ENCODE measurements around the gene PDCD7. TPM values are rescaled to one million over a fixed set of nuclear protein-coding genes. Genes with fewer than 3 reads are reported as not detected.

Gene PDCD7
- total RNA-seq, 1 donor from 2014 or later = 12.3 TPM

DNA sequence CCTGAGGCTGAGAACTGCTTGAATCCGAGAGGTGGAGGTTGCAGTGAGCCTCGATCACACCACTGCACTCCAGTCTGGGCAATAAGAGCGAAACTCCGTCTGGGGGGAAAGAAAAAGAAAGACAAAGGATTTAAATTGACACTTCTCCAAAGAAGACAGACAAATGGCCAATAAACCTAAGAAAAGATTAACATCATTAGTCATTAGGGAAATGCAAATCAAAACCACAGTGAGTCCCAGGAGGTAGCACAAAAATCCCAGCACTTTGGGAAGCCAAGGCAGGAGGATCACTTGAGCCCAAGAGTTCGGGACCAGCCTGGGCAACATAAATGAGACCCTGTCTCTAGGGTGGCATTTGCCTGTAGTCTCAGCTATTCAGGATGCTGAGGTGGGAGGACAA lies 38.9 kb upstream of the PDCD7 start:
- H3K79me2 ChIP-seq (ENCODE audit: insufficient read depth, low read length) = peaks cover 3% of the 10 kb centered on the region
- no peak overlapping the region for H3K27ac ChIP-seq (ENCODE audit: low read depth, low read length)
- no peaks in the 10 kb centered on the region for H3K27me3 ChIP-seq (ENCODE audit: insufficient read depth, low read length)
- no peaks in the 10 kb centered on the region for H3K27me3 Mint-ChIP-seq (ENCODE audit: low read depth, unreplicated experiment)
- H3K9ac ChIP-seq (ENCODE audit: low read length) = no peak overlapping the region
- FAIRE-seq (no peak), DNase-seq (ENCODE audit: low read depth) (no peak)
- TF ChIP-seq, protein P1, sequence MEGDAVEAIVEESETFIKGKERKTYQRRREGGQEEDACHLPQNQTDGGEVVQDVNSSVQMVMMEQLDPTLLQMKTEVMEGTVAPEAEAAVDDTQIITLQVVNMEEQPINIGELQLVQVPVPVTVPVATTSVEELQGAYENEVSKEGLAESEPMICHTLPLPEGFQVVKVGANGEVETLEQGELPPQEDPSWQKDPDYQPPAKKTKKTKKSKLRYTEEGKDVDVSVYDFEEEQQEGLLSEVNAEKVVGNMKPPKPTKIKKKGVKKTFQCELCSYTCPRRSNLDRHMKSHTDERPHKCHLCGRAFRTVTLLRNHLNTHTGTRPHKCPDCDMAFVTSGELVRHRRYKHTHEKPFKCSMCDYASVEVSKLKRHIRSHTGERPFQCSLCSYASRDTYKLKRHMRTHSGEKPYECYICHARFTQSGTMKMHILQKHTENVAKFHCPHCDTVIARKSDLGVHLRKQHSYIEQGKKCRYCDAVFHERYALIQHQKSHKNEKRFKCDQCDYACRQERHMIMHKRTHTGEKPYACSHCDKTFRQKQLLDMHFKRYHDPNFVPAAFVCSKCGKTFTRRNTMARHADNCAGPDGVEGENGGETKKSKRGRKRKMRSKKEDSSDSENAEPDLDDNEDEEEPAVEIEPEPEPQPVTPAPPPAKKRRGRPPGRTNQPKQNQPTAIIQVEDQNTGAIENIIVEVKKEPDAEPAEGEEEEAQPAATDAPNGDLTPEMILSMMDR (IDR thresholded peaks at IDR 0.05; ENCODE audit: insufficient read depth, low read depth, low read length) = no peak
- TF ChIP-seq EZH2 (IDR thresholded peaks at IDR 0.05; ENCODE audit: insufficient read depth, low read length) = no peak
- H3K9me3 ChIP-seq (ENCODE audit: insufficient read depth, low read depth, low read length) = no peaks in the 10 kb centered on the region
- peaks cover 18% of the 10 kb centered on the region for H3K36me3 Mint-ChIP-seq (ENCODE audit: low read depth, unreplicated experiment)
- H3K9me3 Mint-ChIP-seq (ENCODE audit: unreplicated experiment) = no peaks in the 10 kb centered on the region
- H3K4me1 Mint-ChIP-seq (ENCODE audit: low read depth, unreplicated experiment) = peaks cover 15% of the 10 kb centered on the region
- no peak overlapping the region for H3K4me2 ChIP-seq (ENCODE audit: low read length)
- no peak overlapping the region for H2AFZ ChIP-seq (ENCODE audit: low read depth, low read length)
- no peak overlapping the region for H3K27ac Mint-ChIP-seq (ENCODE audit: unreplicated experiment)
- H3K36me3 ChIP-seq (ENCODE audit: insufficient read depth, low read length) = peaks cover 10% of the 10 kb centered on the region
- peaks cover 30% of the 10 kb centered on the region for H4K20me1 ChIP-seq (ENCODE audit: insufficient read depth, low read length)
- H3K4me1 ChIP-seq (ENCODE audit: insufficient read depth, low read length) = no peaks in the 10 kb centered on the region
- no peak overlapping the region for H3K4me3 ChIP-seq (ENCODE audit: insufficient read depth, low read depth, low read length)
- H3K4me3 Mint-ChIP-seq (ENCODE audit: unreplicated experiment) = no peak overlapping the region

DNA sequence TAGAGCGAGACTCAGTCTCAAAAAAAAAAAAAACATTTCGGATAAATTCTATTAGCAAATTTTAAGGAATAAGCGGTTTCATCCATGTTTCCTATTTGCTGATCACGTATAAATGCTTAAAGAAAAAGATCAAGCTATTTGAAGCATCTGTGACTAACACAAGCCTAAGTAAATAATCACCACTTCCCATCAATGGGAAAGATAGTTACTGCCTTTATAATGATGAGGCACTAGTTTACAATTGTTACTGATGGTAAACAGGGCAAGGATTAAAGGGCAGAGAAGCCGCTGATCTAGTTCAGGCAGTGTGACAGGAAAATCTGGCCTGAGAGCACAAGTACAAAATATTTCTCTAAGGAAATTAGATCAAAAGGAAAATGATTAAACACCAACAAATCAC lies 37.8 kb upstream of the PDCD7 start:
- DNase-seq (ENCODE audit: low read depth) (no peak), FAIRE-seq (no peak)
- Histone ChIP-seq H3K4me1 (ENCODE audit: insufficient read depth, low read length) (no peaks in the 10 kb centered on the region), H2AFZ (ENCODE audit: low read depth, low read length) (no peak overlapping the region), H3K9ac (ENCODE audit: low read length) (no peak overlapping the region), H3K36me3 (ENCODE audit: insufficient read depth, low read length) (peaks cover 8% of the 10 kb centered on the region), H3K4me3 (ENCODE audit: insufficient read depth, low read depth, low read length) (no peak overlapping the region), H3K4me2 (ENCODE audit: low read length) (no peak overlapping the region), H4K20me1 (ENCODE audit: insufficient read depth, low read length) (peaks cover 30% of the 10 kb centered on the region), H3K79me2 (ENCODE audit: insufficient read depth, low read length) (peaks cover 3% of the 10 kb centered on the region), H3K27me3 (ENCODE audit: insufficient read depth, low read length) (no peaks in the 10 kb centered on the region), H3K27ac (ENCODE audit: low read depth, low read length) (no peak overlapping the region), H3K9me3 (ENCODE audit: insufficient read depth, low read depth, low read length) (no peaks in the 10 kb centered on the region)
- no peak overlapping the region for H3K27ac Mint-ChIP-seq (ENCODE audit: unreplicated experiment)
- TF ChIP-seq, protein P1 (IDR thresholded peaks at IDR 0.05; ENCODE audit: insufficient read depth, low read depth, low read length) = no peak
- TF ChIP-seq EZH2 (IDR thresholded peaks at IDR 0.05; ENCODE audit: insufficient read depth, low read length) = no peak
- no peaks in the 10 kb centered on the region for H3K27me3 Mint-ChIP-seq (ENCODE audit: low read depth, unreplicated experiment)
- H3K36me3 Mint-ChIP-seq (ENCODE audit: low read depth, unreplicated experiment) = peaks cover 14% of the 10 kb centered on the region
- H3K9me3 Mint-ChIP-seq (ENCODE audit: unreplicated experiment) = no peaks in the 10 kb centered on the region
- peaks cover 18% of the 10 kb centered on the region for H3K4me1 Mint-ChIP-seq (ENCODE audit: low read depth, unreplicated experiment)
- no peak overlapping the region for H3K4me3 Mint-ChIP-seq (ENCODE audit: unreplicated experiment)

DNA sequence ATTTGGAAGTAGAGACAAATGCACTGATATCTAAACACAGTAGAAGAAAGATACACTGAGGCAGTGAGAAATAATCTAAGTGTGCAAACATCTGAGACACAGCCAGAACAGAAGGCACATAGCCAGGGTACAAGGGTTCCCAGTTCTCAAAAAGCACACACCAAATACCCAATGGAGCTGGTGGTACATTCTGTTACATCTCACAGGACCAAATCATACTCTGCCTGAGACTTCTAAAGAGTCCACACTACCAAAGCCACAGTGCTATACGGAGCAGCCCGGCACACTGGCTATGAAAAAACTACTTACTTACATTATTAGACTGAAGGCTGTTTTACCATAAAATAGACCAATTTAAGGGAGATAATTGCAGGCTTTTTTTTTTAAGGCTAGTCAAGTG lies 32.3 kb upstream of the PDCD7 start:
- FAIRE-seq (no peak), DNase-seq (ENCODE audit: low read depth) (no peak)
- peaks cover 16% of the 10 kb centered on the region for H3K36me3 ChIP-seq (ENCODE audit: insufficient read depth, low read length)
- H3K4me2 ChIP-seq (ENCODE audit: low read length) = no peak overlapping the region
- no peaks in the 10 kb centered on the region for H3K4me1 ChIP-seq (ENCODE audit: insufficient read depth, low read length)
- H3K27me3 ChIP-seq (ENCODE audit: insufficient read depth, low read length) = no peaks in the 10 kb centered on the region
- H3K27ac ChIP-seq (ENCODE audit: low read depth, low read length) = no peak overlapping the region
- Mint-ChIP-seq H3K4me3 (ENCODE audit: unreplicated experiment) (no peak overlapping the region), H3K4me1 (ENCODE audit: low read depth, unreplicated experiment) (peaks cover 4% of the 10 kb centered on the region), H3K36me3 (ENCODE audit: low read depth, unreplicated experiment) (no peaks in the 10 kb centered on the region), H3K9me3 (ENCODE audit: unreplicated experiment) (no peaks in the 10 kb centered on the region), H3K27ac (ENCODE audit: unreplicated experiment) (peak overlapping the region; percentile 41), H3K27me3 (ENCODE audit: low read depth, unreplicated experiment) (no peaks in the 10 kb centered on the region)
- TF ChIP-seq, protein P1 (IDR thresholded peaks at IDR 0.05; ENCODE audit: insufficient read depth, low read depth, low read length) = no peak
- no peak for TF ChIP-seq EZH2 (IDR thresholded peaks at IDR 0.05; ENCODE audit: insufficient read depth, low read length)
- no peaks in the 10 kb centered on the region for H3K9me3 ChIP-seq (ENCODE audit: insufficient read depth, low read depth, low read length)
- no peak overlapping the region for H2AFZ ChIP-seq (ENCODE audit: low read depth, low read length)
- no peak overlapping the region for H3K9ac ChIP-seq (ENCODE audit: low read length)
- no peak overlapping the region for H3K4me3 ChIP-seq (ENCODE audit: insufficient read depth, low read depth, low read length)
- H3K79me2 ChIP-seq (ENCODE audit: insufficient read depth, low read length) = peaks cover 15% of the 10 kb centered on the region
- peaks cover 17% of the 10 kb centered on the region for H4K20me1 ChIP-seq (ENCODE audit: insufficient read depth, low read length)

Measured in astrocyte (in vitro differentiated cells and primary cell).